GM18505 (cell line): ENCODE measurements around the gene ADARB1.

Experiments
- ATAC-seq: cut with Tn5 transposase; IDR thresholded peaks from one replicate; pipeline ENCODE4 v1.9.1; 2021; ENCODE audit not compliant: unreplicated experiment
- POLR2A ChIP-seq: IDR thresholded peaks from 4 replicates; pipeline ENCODE4 v1.6.1; 2011; ENCODE audit warnings: borderline replicate concordance; ENCODE audit not compliant: insufficient read depth, insufficient read length; ENCODE audit errors: extremely low read depth

Gene ADARB1

GRCh38 chr21:45080232-45080631, 5.9 kb downstream of the ADARB1 start:
- ATAC-seq, result no peak
- TF ChIP-seq POLR2A, result no peak

GRCh38 chr21:45080639-45081414, 6.4 kb downstream of the ADARB1 start:
- TF ChIP-seq POLR2A, result no peak
- no peak for ATAC-seq

- no peak for ATAC-seq
- no peak for TF ChIP-seq POLR2A
These were observed 7.3 kb downstream of the ADARB1 start for GRCh38 chr21:45081636-45082035.

DNA sequence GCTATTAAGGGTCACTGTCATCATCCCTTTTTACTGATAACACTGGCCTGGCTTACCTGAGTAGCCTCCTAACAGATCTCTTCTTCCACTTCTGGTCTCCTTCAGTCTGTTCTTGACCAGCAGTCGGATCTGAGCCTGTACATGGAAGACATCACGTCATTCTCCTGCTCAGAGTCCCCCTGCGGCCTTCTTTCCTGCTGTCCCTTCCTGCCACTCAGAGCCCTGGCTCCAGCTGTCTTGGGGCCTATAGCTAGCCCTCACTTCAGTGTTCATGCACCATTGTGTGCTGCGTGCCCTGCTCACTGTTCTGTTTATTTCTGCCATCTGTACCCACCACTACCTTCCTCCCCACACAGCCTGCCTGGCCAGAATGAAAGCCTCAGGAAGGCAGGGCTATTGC, 8.4 kb downstream of the ADARB1 start:
- no peak for TF ChIP-seq POLR2A
- ATAC-seq, result no peak

DNA sequence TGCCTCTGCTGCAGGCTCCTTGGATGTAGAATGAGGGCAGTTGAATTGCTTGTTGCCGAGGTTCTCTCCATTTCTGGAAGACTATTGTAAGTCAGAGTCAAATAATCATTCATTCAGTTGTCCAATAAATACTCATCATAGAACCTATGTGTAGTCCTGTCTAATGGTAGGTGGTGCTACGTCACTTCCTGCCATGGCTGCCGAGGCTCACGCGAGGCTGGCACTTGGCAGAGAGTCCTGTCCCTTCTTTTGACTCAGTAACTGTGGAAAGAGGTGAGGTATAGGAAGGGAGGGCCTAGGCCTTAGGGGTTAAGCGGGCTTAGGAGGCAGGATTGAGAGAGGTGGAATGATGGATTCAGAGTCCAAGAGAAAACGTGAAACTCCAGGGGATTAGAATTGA, 9.7 kb downstream of the ADARB1 start:
- ATAC-seq, result no peak
- TF ChIP-seq POLR2A, result no peak

DNA sequence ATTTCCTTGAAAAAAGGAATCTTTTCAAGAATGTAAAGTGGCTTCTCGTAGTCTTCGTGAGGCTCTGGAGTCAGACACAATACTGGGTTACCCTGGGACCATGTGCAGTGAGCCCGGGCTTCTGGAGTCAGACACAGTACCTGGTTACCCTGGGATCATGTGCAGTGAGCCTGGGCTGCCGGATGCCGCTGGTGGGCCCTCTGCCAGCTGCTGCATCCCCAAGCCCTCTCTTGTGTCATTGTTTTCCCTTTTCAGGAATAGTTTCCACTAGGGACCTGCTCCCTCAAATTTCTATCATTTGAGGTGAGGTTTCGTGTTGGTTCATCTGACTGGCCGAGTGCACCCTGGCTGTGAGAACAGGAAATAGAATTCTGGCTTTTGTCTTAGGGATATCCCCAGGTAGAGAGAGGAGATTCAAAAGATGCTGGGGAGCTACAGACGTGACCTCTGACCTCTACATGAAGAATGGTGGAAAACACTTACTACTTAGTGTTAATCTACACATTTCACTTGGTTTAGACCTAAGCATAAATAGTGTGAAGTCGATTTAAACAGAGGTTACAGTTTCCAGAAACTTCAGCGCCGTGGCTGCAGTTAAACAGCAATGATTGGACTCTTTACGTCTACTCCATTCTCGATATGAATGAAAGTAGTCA, 10.6 kb downstream of the ADARB1 start:
- no peak for ATAC-seq
- no peak for TF ChIP-seq POLR2A

DNA sequence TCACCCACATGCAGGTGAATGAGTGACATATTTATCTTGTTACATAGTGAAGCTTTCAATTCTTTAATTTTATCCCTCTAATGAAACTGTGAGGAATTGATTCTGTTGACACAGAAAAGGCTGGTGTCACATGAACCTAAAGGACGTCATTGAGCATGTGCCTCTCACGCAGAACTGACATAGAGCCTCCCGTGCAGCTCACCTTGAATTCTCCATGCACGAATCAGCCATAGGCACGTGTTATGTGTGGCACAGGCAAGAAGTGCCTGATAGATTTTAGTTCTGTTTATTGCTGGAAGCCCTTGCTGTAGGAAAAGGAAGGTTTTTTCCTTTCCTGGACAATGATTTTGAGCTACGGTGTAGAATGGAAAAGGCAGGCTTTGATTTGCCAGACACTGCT, 11.3 kb downstream of the ADARB1 start:
- ATAC-seq, result no peak
- no peak for TF ChIP-seq POLR2A

DNA sequence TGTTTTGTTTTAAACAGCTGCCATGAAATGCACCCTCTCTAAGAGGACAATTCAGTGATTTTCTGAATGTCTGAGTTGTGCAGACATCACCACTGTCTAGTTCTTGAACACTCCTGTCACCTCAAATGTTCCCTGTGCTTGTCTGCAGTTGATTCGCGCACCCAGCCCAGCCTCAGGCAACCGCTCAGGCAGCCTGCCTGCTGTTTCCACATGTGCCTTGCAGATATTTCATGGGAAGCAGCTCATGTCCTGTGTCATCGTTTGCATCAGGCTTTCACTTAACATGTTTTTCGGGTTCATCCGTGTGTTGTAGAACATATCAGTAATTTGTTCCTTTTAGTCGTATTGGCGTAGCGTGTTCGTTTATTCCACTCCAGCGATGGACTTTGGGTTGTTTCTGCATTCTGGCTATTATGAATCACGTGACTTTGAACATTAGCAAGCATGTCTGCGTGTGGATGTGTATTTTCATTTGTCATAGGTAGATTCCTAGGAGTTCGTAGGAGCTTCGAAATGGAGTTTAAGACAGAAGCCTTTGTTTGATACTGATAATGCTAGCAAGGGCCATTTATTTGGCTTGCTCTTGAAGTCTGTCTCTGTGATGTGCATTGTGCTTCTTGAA, 12.1 kb downstream of the ADARB1 start:
- TF ChIP-seq POLR2A, result no peak
- no peak for ATAC-seq

GRCh38 chr21:45087022-45087823, 12.8 kb downstream of the ADARB1 start:
- ATAC-seq, result no peak
- TF ChIP-seq POLR2A, result no peak

- no peak for ATAC-seq
- TF ChIP-seq POLR2A, result no peak
These were observed 13.7 kb downstream of the ADARB1 start for GRCh38 chr21:45088116-45088515.

- no peak for ATAC-seq
- TF ChIP-seq POLR2A, result no peak
These were observed 14.3 kb downstream of the ADARB1 start for GRCh38 chr21:45088729-45089128.

DNA sequence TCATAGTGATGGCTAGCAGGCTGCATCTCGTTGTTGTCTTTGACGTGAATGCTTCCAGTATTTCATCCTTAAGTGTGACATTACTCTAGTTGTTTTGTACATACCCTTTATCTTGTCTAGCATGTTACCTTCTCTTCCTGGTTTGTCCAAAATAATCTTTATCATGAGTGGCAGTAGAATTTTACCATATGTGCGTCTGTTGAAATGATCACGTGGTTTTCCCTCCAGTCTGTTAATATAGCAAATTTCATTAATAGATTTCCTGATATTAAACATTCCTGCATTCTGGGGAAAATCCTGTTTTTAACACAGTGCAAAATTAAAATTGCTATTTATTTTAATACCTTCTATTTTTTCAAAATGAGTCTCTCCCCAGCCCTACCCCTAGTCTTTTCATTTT, 15.6 kb downstream of the ADARB1 start:
- TF ChIP-seq POLR2A, result no peak
- no peak for ATAC-seq

DNA sequence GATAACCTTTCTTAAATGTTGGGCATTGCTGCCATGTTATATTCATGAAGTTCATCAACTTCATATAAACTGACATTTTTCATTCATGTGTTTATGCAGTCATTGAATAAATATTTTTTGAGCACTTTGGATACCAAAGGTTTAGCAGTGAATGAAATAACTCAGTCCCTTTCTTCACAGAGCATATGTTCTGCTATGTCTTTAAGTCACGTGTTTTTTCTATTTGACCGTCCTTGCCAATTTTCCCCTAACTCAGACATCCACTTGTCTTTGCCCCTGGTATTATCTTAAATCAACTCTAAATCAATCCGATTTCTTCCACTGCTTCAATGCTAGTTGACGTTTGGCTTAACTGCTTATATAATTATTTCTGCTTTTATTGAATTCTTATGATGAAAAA, 16.6 kb downstream of the ADARB1 start:
- TF ChIP-seq POLR2A, result no peak
- ATAC-seq, result no peak

GRCh38 chr21:45091550-45092322, 17.4 kb downstream of the ADARB1 start:
- TF ChIP-seq POLR2A, result no peak
- no peak for ATAC-seq
